ENCODE data around the gene ADAM11. TPM values are rescaled to one million over a fixed set of nuclear protein-coding genes. Genes with fewer than 3 reads are reported as not detected.
A peak's percentile ranks its signal among the peaks of the same experiment; 100 is the strongest.
"Not testable (repeated sequence)": the region's sequence is repeated elsewhere in the genome, so short reads cannot be mapped to it uniquely, and the experiment has no call there.

Gene ADAM11
- total RNA-seq, 1 donor from 2014 or later: under 0.01 TPM

GRCh38 chr17:44794851-44795413 is 36.1 kb downstream of the ADAM11 start:
- DNase-seq (ENCODE audit: low read depth in 2 of 2): peak in 1 of 2 donors; percentile 94

- no peak for DNase-seq (ENCODE audit: low read depth in 2 of 2)
These were observed 36.6 kb downstream of the ADAM11 start for GRCh38 chr17:44795421-44795820.

GRCh38 chr17:44795928-44796327 is 37.1 kb downstream of the ADAM11 start:
- DNase-seq (ENCODE audit: low read depth in 2 of 2): no peak

- no peak for DNase-seq (ENCODE audit: low read depth in 2 of 2)
These were observed 37.9 kb downstream of the ADAM11 start for GRCh38 chr17:44796731-44797130.

- no peak for DNase-seq (ENCODE audit: low read depth in 2 of 2)
These were observed 39.0 kb downstream of the ADAM11 start for GRCh38 chr17:44797802-44798201.

GRCh38 chr17:44798356-44798755 is 39.6 kb downstream of the ADAM11 start:
- no peak for DNase-seq (ENCODE audit: low read depth in 2 of 2)

- DNase-seq (ENCODE audit: low read depth in 2 of 2): no peak
These were observed 43.1 kb downstream of the ADAM11 start for GRCh38 chr17:44801880-44802279.

GRCh38 chr17:44804302-44805089 is 45.7 kb downstream of the ADAM11 start:
- no peak for DNase-seq (ENCODE audit: low read depth in 2 of 2)

GRCh38 chr17:44807093-44807816 is 48.5 kb downstream of the ADAM11 start:
- DNase-seq (ENCODE audit: low read depth in 2 of 2): no peak

- no peak for DNase-seq (ENCODE audit: low read depth in 2 of 2)
These were observed 49.0 kb downstream of the ADAM11 start for GRCh38 chr17:44807817-44808155.

- no peak for DNase-seq (ENCODE audit: low read depth in 2 of 2)
These were observed 49.4 kb downstream of the ADAM11 start for GRCh38 chr17:44808156-44808555.

- DNase-seq (ENCODE audit: low read depth in 2 of 2): not testable (repeated sequence)
These were observed 50.0 kb downstream of the ADAM11 start for GRCh38 chr17:44808656-44809388.

GRCh38 chr17:44812263-44812662 is 53.5 kb downstream of the ADAM11 start:
- DNase-seq (ENCODE audit: low read depth in 2 of 2): no peak

GRCh38 chr17:44818508-44818907 is 59.7 kb downstream of the ADAM11 start:
- not testable (repeated sequence) for DNase-seq (ENCODE audit: low read depth in 2 of 2)

GRCh38 chr17:44820631-44821212 is 61.9 kb downstream of the ADAM11 start:
- peak; percentile 18 to 83 for DNase-seq (ENCODE audit: low read depth in 2 of 2)

- DNase-seq (ENCODE audit: low read depth in 2 of 2): not testable (repeated sequence)
These were observed 66.4 kb downstream of the ADAM11 start for GRCh38 chr17:44825236-44825635.

GRCh38 chr17:44826123-44826790 is 67.5 kb downstream of the ADAM11 start:
- DNase-seq (ENCODE audit: low read depth in 2 of 2): no peak

- DNase-seq (ENCODE audit: low read depth in 2 of 2): no peak
These were observed 69.1 kb downstream of the ADAM11 start for GRCh38 chr17:44827863-44828262.

- DNase-seq (ENCODE audit: low read depth in 2 of 2): peak; percentile 21 to 39
These were observed 70.2 kb downstream of the ADAM11 start for GRCh38 chr17:44828919-44829522.

GRCh38 chr17:44829523-44830358 is 71.0 kb downstream of the ADAM11 start, which contains the start of gene GJC1:
Gene GJC1 (minus strand): TSS chr17:44830287. CDS start chr17:44805817, 24,470 bp downstream.
- DNase-seq (ENCODE audit: low read depth in 2 of 2): peak; percentile 17 to 47

All from lung microvascular endothelial cell (primary cell).